ENCODE results near the gene MMP23B.
"Not testable (repeated sequence)": the region's sequence is repeated elsewhere in the genome, so short reads cannot be mapped to it uniquely, and the experiment has no call there.

Gene MMP23B

DNA sequence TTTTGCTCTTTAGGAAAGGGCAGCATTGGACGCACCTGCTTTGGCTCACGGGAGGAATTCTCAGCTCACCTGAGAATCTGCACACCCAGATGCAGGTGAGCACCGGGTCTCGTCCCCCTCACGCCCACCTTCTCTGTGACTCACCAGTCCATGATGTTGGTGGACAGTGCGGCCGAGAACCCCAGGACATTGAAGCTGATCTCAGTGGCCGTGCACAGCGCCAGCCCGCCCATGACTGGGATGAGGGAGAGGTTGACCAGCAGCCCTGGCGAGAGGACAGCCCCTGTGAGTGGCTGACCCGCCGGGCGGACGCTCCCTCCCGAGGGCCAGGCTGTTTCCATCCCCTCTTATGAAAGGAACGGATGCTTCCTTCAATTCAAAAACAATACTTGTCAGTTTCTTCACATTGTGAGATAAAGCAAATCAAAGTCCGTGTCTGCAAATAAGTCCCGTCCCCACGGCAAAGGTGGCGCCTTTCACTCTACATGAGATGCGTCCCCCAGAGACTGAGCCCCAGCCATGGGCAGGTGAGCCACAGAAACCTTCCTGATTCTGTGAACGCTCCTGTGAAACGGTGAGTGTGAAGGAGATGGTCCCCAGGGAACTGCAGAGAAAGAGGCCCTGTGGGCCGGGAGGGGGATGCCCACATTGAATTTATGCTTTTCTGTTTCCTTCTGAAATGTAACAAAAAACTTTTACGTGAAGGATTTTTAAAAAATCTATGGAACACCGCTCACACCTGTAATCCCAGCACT, 39.6 kb downstream of the MMP23B start:
- DNase-seq = no peak

DNA sequence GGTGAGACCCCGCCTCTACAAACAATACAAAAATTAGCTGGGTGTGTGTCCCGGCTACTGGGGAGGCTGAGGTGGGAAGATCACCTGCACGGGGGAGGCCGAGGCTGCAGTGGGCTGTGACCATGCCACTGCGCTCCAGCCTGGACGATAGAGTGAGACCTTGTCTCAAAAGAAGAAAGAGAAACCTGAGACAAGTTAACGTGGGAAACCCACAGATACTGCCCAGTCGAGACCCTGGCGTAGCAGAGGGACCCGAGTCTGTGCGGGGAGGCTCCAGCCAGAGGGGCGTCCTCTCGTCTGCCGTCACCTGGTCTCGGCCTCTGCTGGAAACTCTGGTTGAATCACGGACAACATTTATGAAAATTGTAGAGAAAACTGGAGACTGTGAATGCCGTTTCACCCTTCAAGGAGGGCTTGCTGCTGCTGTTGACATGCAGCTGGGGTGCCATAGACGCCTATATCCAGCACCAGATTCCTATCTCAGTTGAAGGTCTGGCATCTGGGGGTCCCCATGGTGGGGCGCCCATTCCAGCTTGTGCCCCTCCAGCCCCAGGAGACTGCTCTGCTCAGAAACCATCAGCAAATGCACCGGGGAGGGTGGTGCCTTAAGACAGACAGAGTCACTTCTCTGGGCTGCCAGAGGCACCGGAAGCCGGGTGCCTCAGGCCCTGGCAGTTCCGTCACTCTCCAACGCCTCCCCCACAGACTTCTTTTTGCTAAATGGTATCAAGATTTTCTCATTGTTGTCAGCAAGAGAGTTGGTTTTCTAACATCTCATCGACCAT, 40.4 kb downstream of the MMP23B start:
- DNase-seq = no peak

DNA sequence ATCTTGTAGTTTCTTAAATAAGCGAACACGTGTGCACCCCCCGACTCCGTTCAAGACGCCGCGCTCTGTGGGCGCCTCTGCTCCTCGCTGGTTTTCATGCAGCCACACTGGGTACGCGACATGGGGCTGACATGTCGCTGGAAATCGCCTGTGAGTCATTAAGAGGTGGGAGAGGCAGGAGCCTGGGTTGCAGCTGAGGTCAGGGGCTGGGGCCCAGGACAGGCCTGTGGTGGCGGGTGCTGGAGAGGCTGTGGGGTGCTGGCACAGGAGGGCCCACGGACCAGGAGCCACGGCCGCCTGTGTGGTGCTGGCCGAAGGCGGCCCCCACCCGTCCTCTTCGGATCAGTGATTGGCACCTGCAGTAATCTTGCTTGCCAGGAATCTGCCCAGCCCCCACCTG, 42.8 kb downstream of the MMP23B start:
- DNase-seq = not testable (repeated sequence)

DNA sequence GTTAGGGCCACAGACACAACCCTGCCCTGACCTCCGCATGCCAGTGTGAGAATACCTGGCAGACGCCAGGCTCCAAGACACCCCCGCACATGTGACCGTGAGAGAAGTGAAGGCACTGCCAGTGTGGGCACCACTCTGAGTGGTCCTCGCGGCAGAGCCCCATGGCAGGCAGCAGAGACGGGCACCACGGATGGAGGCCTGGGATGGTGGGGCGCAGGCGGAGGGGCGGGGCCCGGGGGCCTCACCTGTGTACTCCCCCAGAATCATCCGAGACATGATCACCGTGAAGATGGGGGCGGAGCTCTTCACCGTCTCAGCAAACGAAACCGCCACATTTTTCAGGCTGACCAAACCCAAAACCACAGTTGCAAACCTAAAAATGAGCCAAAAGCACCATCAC, 43.2 kb downstream of the MMP23B start:
- DNase-seq = not testable (repeated sequence)

DNA sequence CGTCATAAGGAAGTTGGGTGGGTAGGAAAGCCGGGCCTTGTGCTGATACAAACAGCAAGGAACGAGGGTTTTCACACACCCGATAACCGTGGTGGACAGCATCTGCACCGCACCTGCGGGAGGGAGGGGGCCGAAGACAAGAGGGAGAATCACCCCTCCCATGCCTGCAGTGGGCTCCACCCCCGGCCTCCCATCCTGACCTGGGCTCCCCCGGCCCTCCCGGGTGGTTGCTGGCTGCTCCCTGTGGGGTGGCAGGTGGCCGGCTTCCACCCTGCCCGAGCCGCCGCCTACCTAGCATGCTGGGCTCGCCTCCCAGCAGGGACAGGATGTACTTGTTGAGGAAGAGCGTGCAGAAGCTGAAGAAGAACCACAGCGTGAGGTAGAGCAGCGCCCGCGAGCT, 44.1 kb downstream of the MMP23B start:
- DNase-seq = not testable (repeated sequence)

DNA sequence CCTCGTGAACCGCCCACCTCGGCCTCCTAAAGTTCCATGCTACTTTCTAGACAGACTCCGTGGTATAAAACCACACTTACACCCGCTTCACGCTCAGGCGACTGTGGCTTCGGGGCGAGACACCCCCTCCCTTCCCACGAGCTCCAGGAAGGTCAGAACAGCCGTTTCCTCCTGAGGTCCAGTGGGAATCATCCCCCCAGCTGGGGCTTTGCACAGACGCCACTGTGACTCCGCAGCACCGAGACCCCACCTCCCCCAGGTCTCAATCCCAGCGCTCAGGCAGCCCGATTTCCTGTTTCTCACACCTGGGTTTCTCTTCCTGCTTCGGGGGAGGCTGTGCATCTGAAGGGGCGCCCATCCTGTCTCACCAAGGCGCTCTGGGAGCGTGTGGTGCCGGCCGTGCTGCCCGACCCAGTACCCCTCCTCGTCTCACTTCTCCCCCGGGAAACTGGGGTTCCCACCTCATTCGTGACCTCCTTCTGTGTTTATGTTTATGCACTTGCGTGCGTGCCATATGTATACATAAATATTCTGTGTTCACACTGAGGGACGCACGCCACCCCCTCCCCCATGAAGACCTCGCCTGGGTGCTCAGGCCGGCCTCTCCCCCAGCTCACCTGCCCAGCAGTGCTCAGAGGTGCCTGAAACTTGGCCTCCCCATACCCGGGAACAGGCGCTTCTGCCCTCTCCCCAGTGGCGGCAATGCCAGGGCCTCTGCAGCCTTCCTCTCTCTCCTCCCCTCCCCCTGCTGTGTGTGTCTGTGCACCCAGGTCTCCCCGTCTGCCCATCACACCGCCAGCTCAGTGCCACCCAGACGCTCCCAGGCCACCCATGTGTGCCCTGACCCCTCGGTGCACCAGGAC, 46.0 kb downstream of the MMP23B start:
- no peak for DNase-seq

DNA sequence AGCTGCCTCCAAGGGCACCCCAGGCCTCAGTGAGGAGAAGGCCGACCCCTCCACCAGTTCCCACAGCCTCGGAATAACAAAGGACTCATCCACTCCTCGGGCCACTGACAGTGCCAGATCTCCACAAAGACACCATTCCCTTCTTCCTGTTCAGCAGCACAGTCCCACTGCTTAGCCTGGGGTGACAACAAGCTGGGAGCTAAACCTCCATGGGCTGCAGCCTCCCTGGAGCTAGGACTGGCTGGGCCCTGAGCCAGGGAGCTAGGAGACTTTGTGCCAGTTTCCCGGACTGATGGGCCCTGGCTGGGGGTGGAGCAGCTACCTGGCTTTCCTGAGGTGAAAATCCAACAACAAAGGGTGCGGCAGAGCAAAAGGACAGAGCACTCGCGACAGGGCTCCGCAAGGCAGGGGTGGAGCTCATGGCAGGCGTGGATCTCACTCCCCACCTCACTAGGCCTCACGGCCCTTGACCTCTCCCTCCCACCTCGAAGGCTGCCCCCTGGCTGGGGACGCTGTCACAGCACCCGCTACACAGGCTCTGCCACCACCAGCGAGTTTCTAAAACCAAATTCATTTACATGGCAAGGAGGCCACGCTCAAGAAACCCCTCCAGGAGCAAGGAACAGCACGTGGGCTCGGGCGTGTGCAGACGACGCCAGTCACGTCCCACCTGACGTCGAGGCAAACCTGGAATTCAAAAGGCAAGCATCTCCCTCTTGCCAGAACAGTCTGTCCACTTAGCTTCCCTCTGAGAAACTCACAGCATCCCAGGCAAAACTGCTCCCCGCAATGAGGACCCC, 46.8 kb downstream of the MMP23B start:
- DNase-seq = no peak

DNA sequence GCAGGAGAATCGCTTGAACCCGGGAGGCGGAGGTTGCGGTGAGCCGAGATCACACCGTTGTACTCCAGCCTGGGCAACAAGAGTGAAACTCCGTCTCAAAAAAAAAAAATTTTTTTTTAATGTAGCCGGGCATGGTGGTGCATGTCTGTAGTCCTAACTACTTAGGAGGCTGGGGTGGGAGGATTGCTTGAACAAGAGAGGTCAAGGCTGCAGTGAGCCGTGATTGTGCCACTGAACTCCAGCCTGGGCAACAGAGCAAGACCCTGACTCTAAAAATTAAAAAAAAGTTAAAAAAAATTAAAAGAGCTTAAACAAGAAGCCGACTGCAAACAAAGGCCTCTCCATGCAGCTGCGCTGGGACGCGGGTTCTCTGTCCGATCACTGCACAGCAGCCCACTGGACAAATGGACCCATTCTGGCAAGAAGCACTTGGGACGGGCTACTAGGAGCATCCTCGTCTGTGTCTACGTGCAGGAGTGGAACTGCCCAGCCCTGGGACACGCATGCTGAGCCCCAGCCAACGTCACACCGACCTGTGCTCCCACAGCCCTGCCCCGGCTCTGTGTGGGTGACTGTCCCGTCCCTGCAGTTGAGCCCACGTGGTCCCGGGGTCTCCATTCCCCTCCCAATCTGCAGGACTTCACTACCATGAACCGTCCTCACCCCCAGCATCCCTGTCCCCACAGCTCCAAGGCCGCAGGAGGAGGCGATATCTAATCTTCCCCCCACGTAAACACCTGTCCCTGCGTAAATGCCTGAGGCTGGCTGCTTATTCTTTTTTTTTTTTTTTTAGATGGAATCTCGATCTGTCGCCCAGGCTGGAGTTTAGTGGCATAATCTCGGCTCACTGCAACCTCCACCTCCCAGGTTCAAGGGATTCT, 48.3 kb downstream of the MMP23B start:
- DNase-seq = no peak

DNA sequence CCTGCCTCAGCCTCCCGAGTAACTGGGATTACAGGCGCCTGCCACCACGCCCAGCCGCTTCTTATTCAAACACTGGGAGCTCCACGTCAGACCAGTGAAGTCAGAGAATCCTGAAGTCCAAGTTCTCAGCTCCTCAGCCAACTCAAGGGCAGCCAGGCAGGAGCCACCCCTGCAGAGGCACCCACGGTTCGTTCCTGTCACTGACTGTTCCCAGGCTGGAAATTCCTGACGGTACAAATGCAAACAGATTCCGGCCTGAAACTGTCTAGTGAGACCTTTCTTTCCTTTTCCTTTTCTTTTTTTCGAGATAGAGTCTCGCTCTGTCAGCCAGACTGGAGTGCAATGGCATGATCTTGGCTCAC, 48.9 kb downstream of the MMP23B start:
- no peak for DNase-seq

DNA sequence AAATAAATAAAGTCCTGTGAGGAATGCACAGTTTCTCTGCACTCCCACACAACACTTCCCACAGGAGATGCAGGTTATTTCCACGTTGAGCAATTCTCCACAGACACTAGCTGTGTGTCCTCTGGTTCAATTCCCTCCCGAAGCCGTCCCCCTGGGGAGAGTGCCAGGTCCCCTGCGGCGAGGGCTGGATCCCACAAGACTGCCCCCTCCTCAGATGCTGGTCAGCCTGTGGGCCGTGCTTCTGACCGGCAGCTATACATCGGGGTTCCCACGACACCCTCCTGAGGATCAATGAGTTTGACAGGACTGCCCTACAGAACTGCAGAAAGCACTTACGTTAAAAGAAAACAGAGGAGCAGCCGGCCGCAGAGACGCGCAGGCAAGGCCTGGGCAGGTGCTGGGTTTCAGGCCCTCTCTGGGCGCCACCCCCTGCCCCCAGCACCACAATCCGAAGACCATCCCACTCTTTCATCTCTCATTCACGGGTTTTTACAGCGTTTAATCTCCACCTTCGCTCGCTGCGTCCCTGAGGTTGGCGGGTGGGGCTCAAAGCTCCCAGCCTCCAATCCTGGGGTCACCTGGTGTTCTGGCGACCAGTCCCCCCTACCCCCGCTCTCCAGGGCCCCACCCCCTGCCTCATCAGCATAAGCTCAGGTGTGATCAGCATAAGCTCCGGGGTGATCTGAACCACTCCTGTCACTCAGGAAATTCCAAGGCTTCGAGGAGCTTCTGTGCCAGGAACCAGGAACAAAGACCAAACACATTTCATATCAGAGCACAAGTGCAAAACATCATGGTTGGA, 51.3 kb downstream of the MMP23B start:
- DNase-seq = no peak

Measured in NCI-H2029 treated with DMSO at 0.1 percent for 48 hours (cell line).